DOHH2 (cell line): ENCODE results near the gene THEMIS2.

Experiments used
- H3F3A ChIP-seq: fragments of 200-600 bp; sonication (generic), shearing (Covaris generic); 2 replicates; pipeline ENCODE4 v1.6.0; 2016; ENCODE audit warnings: antibody characterized with exemption, mild to moderate bottlenecking; ENCODE audit not compliant: control insufficient read depth, insufficient read depth
- H3K27ac ChIP-seq: fragments of 200-600 bp; sonication (generic); 2 replicates; pipeline ENCODE4 v1.5.1; 2014; ENCODE audit warnings: low read depth, mild to moderate bottlenecking, low read length, moderate library complexity
- H3K27me3 ChIP-seq: fragments of 200-600 bp; sonication (generic); 2 replicates; pipeline ENCODE4 v1.6.1; 2014; ENCODE audit warnings: mild to moderate bottlenecking, low read length, mixed read lengths; ENCODE audit not compliant: control insufficient read depth
- H3K36me3 ChIP-seq: fragments of 200-600 bp; sonication (generic); 2 replicates; pipeline ENCODE4 v1.6.1; 2014; ENCODE audit warnings: mild to moderate bottlenecking, low read length, moderate library complexity, mixed read lengths; ENCODE audit not compliant: control insufficient read depth
- H3K4me1 ChIP-seq: fragments of 200-600 bp; sonication (generic); 2 replicates; pipeline ENCODE4 v1.6.1; 2014; ENCODE audit warnings: mild to moderate bottlenecking, low read length, mixed read lengths; ENCODE audit not compliant: control insufficient read depth
- H3K4me2 ChIP-seq: fragments of 200-600 bp; sonication (generic); 2 replicates; pipeline ENCODE4 v1.6.0; 2014; ENCODE audit warnings: mild to moderate bottlenecking, low read length, moderate library complexity
- H3K4me3 ChIP-seq: fragments of 200-600 bp; sonication (generic); 2 replicates; pipeline ENCODE4 v1.5.1; 2014; ENCODE audit warnings: mild to moderate bottlenecking, low read length, mixed read lengths
- H3K79me2 ChIP-seq: fragments of 200-600 bp; sonication (generic); 2 replicates; pipeline ENCODE4 v1.6.1; 2014; ENCODE audit warnings: mild to moderate bottlenecking, low read length, mixed read lengths; ENCODE audit not compliant: control insufficient read depth
- H3K9me2 ChIP-seq: fragments of 200-600 bp; sonication (generic); replicated peaks from 2 replicates; pipeline ENCODE4 v1.6.1; 2014; ENCODE audit warnings: mild to moderate bottlenecking, low read length, mixed read lengths; ENCODE audit not compliant: control insufficient read depth
- H3K9me3 ChIP-seq: fragments of 200-600 bp; sonication (generic); 2 replicates; pipeline ENCODE4 v1.6.1; 2014; ENCODE audit warnings: antibody characterized with exemption, low read length, mixed read lengths; ENCODE audit not compliant: control insufficient read depth, insufficient read depth
- H4K20me1 ChIP-seq: fragments of 200-600 bp; sonication (generic); 2 replicates; pipeline ENCODE4 v1.6.0; 2014; ENCODE audit warnings: low read depth, mild to moderate bottlenecking, antibody characterized with exemption, low read length, moderate library complexity; ENCODE audit not compliant: control insufficient read depth, insufficient read depth
- EZH2phosphoT487 ChIP-seq: fragments of 200-600 bp; sonication (generic); IDR thresholded peaks from 2 replicates; pipeline ENCODE4 v1.6.1; 2017; ENCODE audit warnings: borderline replicate concordance, mild to moderate bottlenecking, antibody characterized with exemption, low read length, moderate library complexity, mixed read lengths
- TF ChIP-seq, protein P1 (sequence below): fragments of 200-600 bp; sonication (generic); IDR thresholded peaks from one replicate; pipeline ENCODE4 v1.5.1; 2014; ENCODE audit warnings: antibody characterized with exemption, mild to moderate bottlenecking, low read depth, low read length; ENCODE audit not compliant: poor library complexity, severe bottlenecking

The THEMIS2 gene

DNA sequence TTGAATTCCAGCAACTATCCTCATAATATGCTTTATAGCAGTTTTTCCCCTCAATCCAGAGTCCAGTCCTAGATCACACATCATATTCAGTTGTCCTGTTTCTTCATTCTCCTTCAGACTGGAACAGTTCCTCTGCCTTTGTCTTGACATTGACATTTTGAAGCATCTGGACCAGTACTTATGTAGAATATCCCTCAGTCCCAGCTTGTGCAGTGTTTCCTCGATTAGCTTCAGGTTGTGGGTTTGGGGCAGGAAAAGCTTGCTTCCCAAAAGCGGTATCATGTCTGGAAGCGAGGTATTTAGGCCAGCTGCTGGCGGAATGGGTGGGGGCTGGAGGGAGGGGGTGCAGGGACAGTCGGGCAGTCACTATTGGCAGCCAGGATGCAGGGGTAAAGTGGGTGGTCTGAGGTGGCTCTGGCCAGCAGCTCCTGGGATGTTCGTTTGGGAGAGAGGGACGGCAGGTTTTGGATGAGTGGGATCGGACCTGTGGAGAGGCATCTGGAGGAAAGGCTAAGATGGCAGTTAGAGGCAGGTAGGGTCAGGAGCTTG lies 6.5 kb downstream of the THEMIS2 start:
- Histone ChIP-seq H3K36me3 (no peaks in the 10 kb centered on the region; the same call in 1 of the 2 replicates), H3K4me1 (peaks cover 39% of the 10 kb centered on the region), H3K4me2 (no peak overlapping the region), H3K9me2 (no peaks in the 10 kb centered on the region), H3K27me3 (no peaks in the 10 kb centered on the region), H3K4me3 (no peak overlapping the region), H4K20me1 (no peaks in the 10 kb centered on the region), H3F3A (peaks cover 7% of the 10 kb centered on the region; the same call in 1 of the 2 replicates), H3K9me3 (no peaks in the 10 kb centered on the region), H3K27ac (no peak overlapping the region), H3K79me2 (no peaks in the 10 kb centered on the region)
- no peak for TF ChIP-seq EZH2phosphoT487
- TF ChIP-seq, protein P1, sequence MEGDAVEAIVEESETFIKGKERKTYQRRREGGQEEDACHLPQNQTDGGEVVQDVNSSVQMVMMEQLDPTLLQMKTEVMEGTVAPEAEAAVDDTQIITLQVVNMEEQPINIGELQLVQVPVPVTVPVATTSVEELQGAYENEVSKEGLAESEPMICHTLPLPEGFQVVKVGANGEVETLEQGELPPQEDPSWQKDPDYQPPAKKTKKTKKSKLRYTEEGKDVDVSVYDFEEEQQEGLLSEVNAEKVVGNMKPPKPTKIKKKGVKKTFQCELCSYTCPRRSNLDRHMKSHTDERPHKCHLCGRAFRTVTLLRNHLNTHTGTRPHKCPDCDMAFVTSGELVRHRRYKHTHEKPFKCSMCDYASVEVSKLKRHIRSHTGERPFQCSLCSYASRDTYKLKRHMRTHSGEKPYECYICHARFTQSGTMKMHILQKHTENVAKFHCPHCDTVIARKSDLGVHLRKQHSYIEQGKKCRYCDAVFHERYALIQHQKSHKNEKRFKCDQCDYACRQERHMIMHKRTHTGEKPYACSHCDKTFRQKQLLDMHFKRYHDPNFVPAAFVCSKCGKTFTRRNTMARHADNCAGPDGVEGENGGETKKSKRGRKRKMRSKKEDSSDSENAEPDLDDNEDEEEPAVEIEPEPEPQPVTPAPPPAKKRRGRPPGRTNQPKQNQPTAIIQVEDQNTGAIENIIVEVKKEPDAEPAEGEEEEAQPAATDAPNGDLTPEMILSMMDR = no peak

DNA sequence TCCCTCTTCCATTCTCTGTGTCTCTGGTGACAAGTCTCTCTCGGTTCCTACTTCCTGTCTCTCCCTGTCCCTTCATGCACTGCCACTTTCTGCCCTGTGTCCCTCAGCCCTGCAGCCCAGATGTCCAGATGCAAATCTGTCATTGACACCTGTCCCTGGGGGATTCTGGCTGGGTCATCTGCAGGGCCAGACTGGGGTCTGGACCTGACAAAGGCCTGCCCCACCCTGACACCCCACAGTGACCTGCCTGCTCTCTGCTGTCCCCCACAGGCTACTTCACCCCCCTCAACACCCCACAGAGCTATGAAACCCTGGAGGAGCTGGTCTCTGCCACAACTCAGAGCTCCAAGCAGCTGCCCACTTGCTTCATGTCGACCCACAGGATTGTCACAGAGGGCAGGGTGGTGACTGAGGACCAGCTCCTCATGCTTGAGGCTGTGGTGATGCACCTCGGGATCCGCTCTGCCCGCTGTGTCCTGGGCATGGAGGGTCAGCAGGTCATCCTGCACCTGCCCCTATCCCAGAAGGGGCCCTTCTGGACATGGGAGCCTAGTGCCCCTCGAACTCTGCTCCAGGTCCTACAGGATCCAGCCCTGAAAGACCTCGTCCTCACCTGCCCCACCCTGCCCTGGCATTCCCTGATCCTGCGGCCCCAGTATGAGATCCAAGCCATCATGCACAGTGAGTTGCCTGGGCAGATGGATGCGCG lies 7.2 kb downstream of the THEMIS2 start:
- H3K79me2 ChIP-seq = no peaks in the 10 kb centered on the region
- no peak overlapping the region for H3K27ac ChIP-seq
- H3K9me3 ChIP-seq = no peaks in the 10 kb centered on the region
- H3F3A ChIP-seq = peaks cover 2% of the 10 kb centered on the region; the same call in 1 of the 2 replicates
- H3K36me3 ChIP-seq = peaks cover 7% of the 10 kb centered on the region; the same call in 1 of the 2 replicates
- no peaks in the 10 kb centered on the region; the same call in 1 of the 2 replicates for H4K20me1 ChIP-seq
- no peak overlapping the region for H3K4me3 ChIP-seq
- no peaks in the 10 kb centered on the region for H3K9me2 ChIP-seq
- H3K4me1 ChIP-seq = peaks cover 40% of the 10 kb centered on the region
- no peaks in the 10 kb centered on the region for H3K27me3 ChIP-seq
- H3K4me2 ChIP-seq = no peak overlapping the region
- TF ChIP-seq EZH2phosphoT487 = no peak
- TF ChIP-seq, protein P1 = no peak

DNA sequence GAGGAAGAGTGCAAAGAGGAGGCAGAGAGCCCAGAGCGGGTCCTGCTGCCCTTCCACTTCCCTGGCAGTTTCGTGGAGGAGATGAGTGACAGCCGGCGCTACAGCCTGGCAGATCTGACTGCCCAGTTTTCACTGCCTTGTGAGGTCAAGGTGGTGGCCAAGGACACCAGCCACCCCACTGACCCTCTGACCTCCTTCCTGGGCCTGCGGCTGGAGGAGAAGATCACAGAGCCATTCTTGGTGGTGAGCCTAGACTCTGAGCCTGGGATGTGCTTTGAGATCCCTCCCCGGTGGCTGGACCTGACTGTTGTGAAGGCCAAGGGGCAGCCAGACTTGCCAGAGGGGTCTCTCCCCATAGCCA lies 10.2 kb downstream of the THEMIS2 start:
- H3K4me2 ChIP-seq = no peak overlapping the region
- H3K79me2 ChIP-seq = no peaks in the 10 kb centered on the region
- no peaks in the 10 kb centered on the region; the same call in 1 of the 2 replicates for H3F3A ChIP-seq
- peaks cover 51% of the 10 kb centered on the region for H3K4me1 ChIP-seq
- TF ChIP-seq, protein P1 = no peak
- TF ChIP-seq EZH2phosphoT487 = no peak
- H3K36me3 ChIP-seq = peaks cover 28% of the 10 kb centered on the region
- H3K4me3 ChIP-seq = no peak overlapping the region
- no peak overlapping the region for H3K27ac ChIP-seq
- no peaks in the 10 kb centered on the region for H3K9me2 ChIP-seq
- H3K9me3 ChIP-seq = no peaks in the 10 kb centered on the region
- H4K20me1 ChIP-seq = no peaks in the 10 kb centered on the region; the same call in 1 of the 2 replicates
- H3K27me3 ChIP-seq = no peaks in the 10 kb centered on the region
